AG04450 (cell line): ENCODE results near the gene OR5T3. TPM values are rescaled to one million over a fixed set of nuclear protein-coding genes. Genes with fewer than 3 reads are reported as not detected.
"Not testable (repeated sequence)": the region's sequence is repeated elsewhere in the genome, so short reads cannot be mapped to it uniquely, and the experiment has no call there.

Source experiments
- CTCF ChIA-PET: fragments of 300-600, 350-600 bp; formaldehyde crosslinking; extraction: SDS; loops from one replicate; lab custom pipeline; 2022; ENCODE audit warnings: antibody characterized with exemption, inconsistent platforms; lab: Charles Lee
- POLR2A ChIA-PET: fragments of 350-600 bp; formaldehyde crosslinking; extraction: SDS; loops from one replicate; lab custom pipeline; 2021; ENCODE audit warnings: antibody characterized with exemption, inconsistent platforms; lab: Yijun Ruan, JAX
- DNase-seq: peaks from one replicate; pipeline ENCODE4 v3.0.0-alpha.2; 2011; ENCODE audit warnings: low read depth, low spot score
- H3K27ac ChIP-seq: one replicate; pipeline ENCODE4 v1.5.1; 2012; ENCODE audit warnings: low read depth, low read length, control low read depth
- H3K27me3 ChIP-seq: one replicate; pipeline ENCODE4 v1.6.0; 2012; ENCODE audit warnings: low read length; ENCODE audit not compliant: control insufficient read depth, insufficient read depth
- H3K4me3 ChIP-seq: 2 replicates; pipeline ENCODE4 v1.5.1; 2011; ENCODE audit warnings: mild to moderate bottlenecking, low read depth, low read length, control low read depth
- H3K9me3 ChIP-seq: 2 replicates; pipeline ENCODE4 v1.5.1; 2012; ENCODE audit warnings: low read length; ENCODE audit not compliant: control insufficient read depth, insufficient read depth
- polyA minus RNA-seq: library from RNA; depleted of rRNA, polyadenylated mRNA; stranded (reverse); fragments of >200 nt; gene quantifications from 2 replicates; pipeline ENCODE4 v1.2.3, GENCODE V29; 2011; rRNA and poly(A)+ RNA removed
- polyA plus RNA-seq: library from polyadenylated mRNA; depleted of rRNA; stranded (reverse); fragments of >200 nt; gene quantifications from 2 replicates; pipeline ENCODE4 v1.2.3, GENCODE V29; 2011; rRNA removed
- TF ChIP-seq, protein P1 (sequence below): IDR thresholded peaks from 2 replicates; pipeline ENCODE4 v1.5.1; 2011; ENCODE audit warnings: low read depth, low read length, control low read depth, inconsistent platforms

OR5T3 gene
- polyA plus RNA-seq (not detected in 2 replicates), polyA minus RNA-seq (not detected in 2 replicates)

DNA sequence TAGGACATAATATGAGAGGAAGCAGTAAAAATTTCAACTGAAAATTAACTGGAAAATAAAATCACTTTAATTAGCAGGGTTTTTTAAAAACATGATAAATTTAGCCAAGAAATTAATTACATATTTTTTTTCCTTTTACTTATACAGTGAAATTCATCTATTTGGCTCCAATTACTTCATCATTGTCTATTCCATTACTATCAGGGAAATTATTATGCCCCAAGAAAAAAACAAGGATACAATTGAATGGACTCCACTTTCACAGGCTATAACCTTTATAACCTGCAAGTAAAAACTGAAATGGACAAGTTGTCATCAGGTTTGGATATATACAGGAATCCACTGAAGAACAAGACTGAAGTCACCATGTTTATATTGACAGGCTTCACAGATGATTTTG lies at the start of gene OR5T3:
TSS of gene OR5T3 (plus strand) at position 301 of the 400 bp plus-strand sequence. CDS start at position 301, 0 bp downstream.
- no peak within 1 kb of the TSS for H3K4me3 ChIP-seq
- no peak for DNase-seq
- H3K27me3 ChIP-seq = no peaks in the 10 kb centered on the region
- TF ChIP-seq, protein P1, sequence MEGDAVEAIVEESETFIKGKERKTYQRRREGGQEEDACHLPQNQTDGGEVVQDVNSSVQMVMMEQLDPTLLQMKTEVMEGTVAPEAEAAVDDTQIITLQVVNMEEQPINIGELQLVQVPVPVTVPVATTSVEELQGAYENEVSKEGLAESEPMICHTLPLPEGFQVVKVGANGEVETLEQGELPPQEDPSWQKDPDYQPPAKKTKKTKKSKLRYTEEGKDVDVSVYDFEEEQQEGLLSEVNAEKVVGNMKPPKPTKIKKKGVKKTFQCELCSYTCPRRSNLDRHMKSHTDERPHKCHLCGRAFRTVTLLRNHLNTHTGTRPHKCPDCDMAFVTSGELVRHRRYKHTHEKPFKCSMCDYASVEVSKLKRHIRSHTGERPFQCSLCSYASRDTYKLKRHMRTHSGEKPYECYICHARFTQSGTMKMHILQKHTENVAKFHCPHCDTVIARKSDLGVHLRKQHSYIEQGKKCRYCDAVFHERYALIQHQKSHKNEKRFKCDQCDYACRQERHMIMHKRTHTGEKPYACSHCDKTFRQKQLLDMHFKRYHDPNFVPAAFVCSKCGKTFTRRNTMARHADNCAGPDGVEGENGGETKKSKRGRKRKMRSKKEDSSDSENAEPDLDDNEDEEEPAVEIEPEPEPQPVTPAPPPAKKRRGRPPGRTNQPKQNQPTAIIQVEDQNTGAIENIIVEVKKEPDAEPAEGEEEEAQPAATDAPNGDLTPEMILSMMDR = no peak
- H3K9me3 ChIP-seq = peaks cover 3% of the 10 kb centered on the region; the same call in 1 of the 2 replicates
- ChIA-PET POLR2A (no interaction called here), CTCF (no interaction called here)
- H3K27ac ChIP-seq = no peak within 1 kb of the TSS

DNA sequence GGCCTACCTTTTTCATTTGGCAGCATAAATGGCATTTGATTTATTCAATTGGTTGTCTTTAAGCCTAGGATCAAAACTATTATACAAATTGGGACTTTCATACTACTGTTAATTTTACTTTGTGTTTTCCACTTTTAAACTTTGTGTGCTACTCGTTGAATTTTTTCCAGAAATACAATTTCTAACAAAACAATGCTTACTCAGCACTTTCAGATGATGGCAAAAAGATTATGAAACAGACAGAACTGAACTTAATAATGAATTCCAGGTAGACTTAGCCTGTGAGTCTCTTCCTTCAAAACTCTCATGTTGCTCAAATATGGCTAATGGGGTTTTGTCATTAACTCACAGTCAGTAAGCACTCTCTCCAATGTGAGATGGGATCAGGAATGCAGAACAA lies 44.3 kb upstream of the OR5T3 start:
- Histone ChIP-seq H3K9me3 (peaks cover 16% of the 10 kb centered on the region), H3K4me3 (no peak overlapping the region), H3K27ac (no peak overlapping the region), H3K27me3 (no peaks in the 10 kb centered on the region)
- no peak for DNase-seq
- ChIA-PET CTCF (no interaction called here), POLR2A (no interaction called here)
- TF ChIP-seq, protein P1 = no peak

DNA sequence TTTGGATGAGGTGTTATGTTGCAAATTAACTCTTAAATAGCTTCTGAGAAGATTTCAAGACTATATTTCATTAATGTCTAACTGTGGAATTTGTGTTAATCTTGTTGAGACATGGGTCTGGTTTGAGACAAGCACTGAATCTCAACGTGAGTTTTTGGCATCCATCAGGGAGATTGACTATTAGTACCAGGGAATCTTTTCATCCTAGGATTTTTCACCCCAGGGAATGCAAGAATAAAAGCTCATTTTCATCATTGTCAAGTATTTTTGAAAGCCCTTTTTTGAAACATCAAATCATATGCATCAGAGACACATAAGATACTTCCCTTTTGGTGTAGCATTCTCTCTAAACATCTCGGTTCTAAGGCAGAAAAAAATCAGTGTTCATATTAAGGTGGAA lies 37.5 kb upstream of the OR5T3 start:
- ChIA-PET CTCF (no interaction called here), POLR2A (no interaction called here)
- TF ChIP-seq, protein P1 = no peak
- no peak overlapping the region for H3K27ac ChIP-seq
- DNase-seq = no peak
- H3K9me3 ChIP-seq = peaks cover 9% of the 10 kb centered on the region
- H3K4me3 ChIP-seq = no peak overlapping the region
- H3K27me3 ChIP-seq = no peaks in the 10 kb centered on the region

DNA sequence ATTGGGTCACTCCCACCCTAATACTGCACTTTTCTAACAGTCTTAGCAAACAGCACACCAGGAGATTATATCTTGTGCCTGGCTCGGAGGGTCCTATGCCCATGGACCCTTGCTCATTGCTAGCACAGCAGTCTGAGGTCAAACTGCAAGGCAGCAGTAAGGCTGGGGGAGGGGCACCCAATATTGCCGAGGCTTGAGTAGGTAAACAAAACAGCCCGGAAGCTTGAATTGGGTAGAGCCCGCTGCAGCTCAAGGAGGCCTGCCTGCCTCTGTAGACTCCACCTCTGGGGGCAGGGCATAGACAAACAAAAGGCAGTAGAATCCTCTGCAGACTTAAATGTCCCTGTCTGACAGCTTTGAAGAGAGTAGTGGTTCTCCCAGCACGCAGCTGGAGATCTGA lies 32.3 kb upstream of the OR5T3 start:
- H3K27ac ChIP-seq, H3K4me3 ChIP-seq, DNase-seq, CTCF ChIA-PET, POLR2A ChIA-PET, H3K27me3 ChIP-seq: not testable (repeated sequence)
- peaks cover 12% of the 10 kb centered on the region; the same call in 1 of the 2 replicates for H3K9me3 ChIP-seq

DNA sequence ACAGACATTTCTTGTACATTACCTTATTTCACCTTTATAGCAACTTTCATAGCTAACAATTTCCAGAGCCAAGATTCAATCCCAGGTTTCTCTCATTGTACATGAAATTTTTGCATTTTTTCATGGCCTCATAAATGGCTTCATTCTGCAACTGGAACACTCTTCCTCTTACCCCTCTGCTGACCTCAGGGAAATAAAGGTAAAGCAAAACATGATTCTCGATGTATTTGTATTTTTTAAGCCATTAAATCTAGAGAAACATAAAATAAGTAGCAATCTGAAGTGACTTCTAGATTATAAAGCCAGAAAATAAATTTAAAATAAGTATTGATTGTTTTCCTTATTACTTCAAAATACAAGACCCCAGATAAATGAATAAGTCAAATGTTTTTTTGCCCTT lies 17.9 kb upstream of the OR5T3 start, which contains the start of gene OR5T2:
TSS of gene OR5T2 (minus strand) at position 101 of the 400 bp plus-strand sequence. CDS start 1,193 bp downstream, outside the sequence.
- TF ChIP-seq, protein P1 = no peak
- H3K4me3 ChIP-seq = no peak within 1 kb of the TSS
- H3K27me3 ChIP-seq = no peaks in the 10 kb centered on the region
- H3K9me3 ChIP-seq = no peaks in the 10 kb centered on the region; the same call in 1 of the 2 replicates
- DNase-seq = no peak
- ChIA-PET POLR2A (no interaction called here), CTCF (no interaction called here)
- H3K27ac ChIP-seq = no peak within 1 kb of the TSS

DNA sequence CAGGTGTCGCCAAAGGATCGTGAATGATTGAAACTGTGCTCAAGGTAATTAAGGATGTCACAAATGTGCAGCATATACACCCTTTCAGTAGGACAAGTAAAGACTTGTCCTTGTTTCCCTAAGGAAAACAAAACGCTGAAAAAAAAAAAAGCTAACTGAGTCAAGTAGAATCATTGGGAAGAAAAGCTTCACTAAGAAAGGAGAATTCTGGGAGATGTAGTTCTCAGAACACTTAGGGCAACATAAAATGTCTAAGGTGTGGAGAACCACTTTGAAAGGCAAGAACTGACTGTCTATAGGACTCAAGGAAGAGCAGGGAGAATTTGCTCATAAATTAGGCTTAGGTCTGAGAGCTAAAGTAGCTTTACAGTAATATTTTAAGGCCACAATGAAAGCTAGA lies 19.0 kb downstream of the OR5T3 start:
- TF ChIP-seq, protein P1 = no peak
- ChIA-PET POLR2A (no interaction called here), CTCF (no interaction called here)
- no peak overlapping the region for H3K4me3 ChIP-seq
- DNase-seq = no peak
- H3K27me3 ChIP-seq = no peaks in the 10 kb centered on the region
- H3K9me3 ChIP-seq = no peaks in the 10 kb centered on the region; the same call in 1 of the 2 replicates
- no peak overlapping the region for H3K27ac ChIP-seq
